HG03460 (cell line): Measurements from ENCODE around the gene STAT5A.
"Not testable (repeated sequence)": the region's sequence is repeated elsewhere in the genome, so short reads cannot be mapped to it uniquely, and the experiment has no call there.

Source experiments
- ATAC-seq: cut with Tn5 transposase; IDR thresholded peaks from one replicate; pipeline ENCODE4 v1.9.1; 2021; ENCODE audit not compliant: unreplicated experiment

Gene STAT5A

DNA sequence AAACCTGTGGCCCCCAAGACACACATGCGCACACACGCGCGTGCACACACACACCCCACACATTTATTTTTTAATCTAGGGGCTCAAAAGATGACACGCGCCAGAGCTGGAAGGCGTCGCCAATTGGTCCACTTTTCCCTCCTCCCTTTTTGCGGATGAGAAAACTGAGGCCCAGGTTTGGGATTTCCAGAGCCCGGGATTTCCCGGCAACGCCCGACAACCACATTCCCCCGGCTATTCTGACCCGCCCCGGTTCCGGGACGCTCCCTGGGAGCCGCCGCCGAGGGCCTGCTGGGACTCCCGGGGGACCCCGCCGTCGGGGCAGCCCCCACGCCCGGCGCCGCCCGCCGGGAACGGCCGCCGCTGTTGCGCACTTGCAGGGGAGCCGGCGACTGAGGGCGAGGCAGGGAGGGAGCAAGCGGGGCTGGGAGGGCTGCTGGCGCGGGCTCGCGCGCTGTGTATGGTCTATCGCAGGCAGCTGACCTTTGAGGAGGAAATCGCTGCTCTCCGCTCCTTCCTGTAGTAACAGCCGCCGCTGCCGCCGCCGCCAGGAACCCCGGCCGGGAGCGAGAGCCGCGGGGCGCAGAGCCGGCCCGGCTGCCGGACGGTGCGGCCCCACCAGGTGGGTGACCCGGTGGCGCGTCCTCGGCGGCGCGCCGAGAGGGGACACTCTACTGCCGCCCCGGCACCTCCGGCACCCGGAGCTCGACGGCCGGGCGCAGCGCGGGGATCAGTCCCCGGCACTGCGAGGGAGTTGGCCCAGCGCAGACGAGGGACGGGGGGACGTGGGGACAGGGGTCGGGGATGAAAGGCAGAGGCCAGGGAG is at the start of gene STAT5A:
Gene STAT5A, plus strand, starts transcription at position 522 of the 826 bp plus-strand sequence. CDS start 914 bp downstream, outside the sequence.
- ATAC-seq = no peak

GRCh38 chr17:42239576-42239975 is 48.7 kb upstream of the STAT5A start:
- not testable (repeated sequence) for ATAC-seq

DNA sequence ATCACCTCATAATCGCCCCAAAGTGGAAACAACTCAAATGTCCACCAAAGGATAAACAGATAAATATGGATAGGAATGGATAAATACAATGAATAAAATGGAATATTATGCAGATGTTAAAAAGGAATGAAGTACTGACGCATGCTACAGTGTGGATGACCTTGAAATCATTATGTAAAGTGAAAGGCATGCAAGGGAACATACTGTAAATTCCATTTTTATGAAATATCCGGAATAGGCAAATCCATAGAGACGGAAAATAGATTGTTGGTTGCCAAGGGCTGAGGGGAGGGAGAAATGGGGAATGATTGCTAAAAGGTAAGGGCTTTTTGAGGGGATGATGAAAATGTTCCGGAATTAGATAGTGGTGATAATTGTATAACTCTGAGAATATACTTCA is 48.1 kb upstream of the STAT5A start:
- ATAC-seq = no peak

DNA sequence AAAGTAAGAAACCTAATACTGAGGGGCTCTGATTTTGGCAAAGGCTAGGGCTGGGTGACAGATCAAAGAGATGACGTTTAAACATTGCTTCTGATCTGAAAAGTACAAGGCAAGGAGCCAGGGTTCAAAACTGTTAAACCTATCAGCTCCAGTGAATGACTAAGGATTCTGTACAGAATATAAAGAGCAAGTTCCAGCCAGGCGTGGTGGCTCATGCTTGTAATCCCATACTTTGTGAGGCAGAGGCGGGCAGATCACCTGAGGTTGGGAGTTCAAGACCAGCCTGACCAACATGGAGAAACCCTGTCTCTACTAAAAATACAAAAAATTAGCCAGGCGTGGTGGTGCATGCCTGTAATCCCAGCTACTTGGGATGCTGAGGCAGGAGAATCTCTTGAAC is 47.4 kb upstream of the STAT5A start:
- ATAC-seq = not testable (repeated sequence)

DNA sequence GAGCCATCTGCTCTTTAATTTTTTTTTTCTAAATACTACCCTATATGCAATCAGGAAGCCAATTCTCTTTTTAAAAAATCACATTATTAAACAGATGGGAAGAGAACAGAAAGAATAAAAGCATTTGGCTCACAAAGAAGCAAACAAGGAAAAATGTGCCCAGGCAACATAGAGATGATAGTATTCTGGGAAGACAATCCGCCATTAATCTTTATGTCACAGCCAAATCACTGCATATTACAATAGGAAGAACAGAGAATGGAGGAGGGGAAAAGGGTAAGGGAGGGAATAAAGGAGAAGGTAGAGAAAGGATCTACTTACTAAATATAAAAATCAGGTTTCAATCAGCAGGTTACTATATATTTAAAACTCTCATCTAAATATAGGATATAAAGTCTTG is 46.4 kb upstream of the STAT5A start:
- no peak for ATAC-seq

DNA sequence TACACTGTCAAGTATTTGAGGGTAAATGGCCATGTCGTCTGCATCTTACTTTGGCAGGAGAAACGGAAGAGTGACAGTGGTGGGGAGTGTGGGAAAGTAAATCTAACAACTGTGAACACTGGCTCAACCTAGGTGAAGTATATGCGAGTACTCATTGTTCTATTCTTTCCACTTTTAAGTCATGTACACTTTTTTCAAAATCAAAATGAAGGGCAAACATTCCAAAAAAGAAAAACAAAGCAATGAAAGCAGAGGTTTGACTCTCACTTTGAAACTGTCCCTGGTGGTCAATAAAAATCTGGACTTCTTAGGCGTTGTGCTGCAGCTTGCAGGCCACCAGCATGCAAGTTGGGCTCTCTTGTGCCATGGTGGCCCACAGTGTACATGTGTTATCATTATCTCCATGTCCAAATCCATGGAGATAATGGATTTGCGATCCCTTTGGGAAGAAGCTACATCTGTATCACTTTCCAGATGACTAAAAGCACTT is 44.8 kb upstream of the STAT5A start:
- no peak for ATAC-seq

GRCh38 chr17:42244116-42244515 is 44.2 kb upstream of the STAT5A start:
- not testable (repeated sequence) for ATAC-seq

DNA sequence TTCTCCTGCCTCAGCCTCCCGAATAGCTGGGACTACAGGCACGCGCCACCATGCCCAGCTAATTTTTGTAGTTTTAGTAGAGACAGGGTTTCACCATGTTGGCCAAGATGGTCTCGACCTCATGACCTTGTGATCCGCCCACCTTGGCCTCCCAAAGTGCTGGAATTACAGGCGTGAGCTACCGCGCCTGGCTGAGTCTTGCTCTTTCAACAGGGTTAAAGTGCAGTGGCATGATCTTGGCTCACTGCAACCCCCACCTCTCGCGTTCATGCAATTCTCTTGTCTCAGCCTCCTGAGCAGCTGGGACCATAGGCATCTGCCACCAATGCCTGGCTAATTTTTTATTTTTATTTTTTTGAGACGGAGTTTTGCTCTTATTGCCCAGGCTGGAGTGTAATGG is 43.1 kb upstream of the STAT5A start:
- ATAC-seq = not testable (repeated sequence)

GRCh38 chr17:42246515-42246914 is 41.8 kb upstream of the STAT5A start:
- ATAC-seq = no peak

GRCh38 chr17:42247734-42248133 is 40.6 kb upstream of the STAT5A start:
- no peak for ATAC-seq

DNA sequence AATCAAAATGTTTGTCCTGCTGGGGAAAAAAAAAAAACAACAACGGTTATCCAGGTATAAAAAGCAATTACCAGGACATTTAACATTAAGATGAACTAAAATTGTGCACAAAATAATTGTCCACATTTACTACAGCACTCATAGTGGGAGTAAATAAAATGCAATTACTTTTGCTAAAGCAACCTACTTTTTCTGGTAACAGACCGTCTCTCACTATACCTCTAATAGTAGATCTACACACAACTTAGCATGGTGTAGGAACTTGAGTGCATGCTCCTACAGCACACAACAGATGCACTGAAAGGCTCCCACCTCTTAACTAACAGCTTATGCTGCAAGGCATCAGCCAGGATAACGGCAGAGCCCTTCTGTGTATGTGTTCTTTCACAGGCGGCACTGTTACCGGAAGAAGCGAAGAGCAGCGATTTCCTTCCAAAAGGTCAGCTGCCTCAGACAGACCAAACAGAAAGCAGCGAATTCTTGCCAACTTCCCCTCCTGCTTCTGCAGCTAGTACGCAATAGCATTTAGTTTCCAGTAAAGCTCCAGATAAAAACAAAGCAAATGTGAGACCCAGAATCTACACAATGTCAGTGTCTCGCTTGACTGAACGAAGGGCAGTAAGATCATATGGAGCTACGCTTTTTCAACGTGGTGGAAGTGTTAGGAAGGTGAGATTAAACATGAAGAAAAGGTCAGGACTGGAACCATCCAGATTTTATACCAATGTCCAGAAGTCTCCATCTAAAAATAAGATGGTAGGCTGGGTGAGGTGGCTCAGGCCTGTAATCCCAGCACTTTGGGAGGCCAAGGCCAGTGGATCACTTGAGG is 39.7 kb upstream of the STAT5A start:
- ATAC-seq = peak; percentile 79

DNA sequence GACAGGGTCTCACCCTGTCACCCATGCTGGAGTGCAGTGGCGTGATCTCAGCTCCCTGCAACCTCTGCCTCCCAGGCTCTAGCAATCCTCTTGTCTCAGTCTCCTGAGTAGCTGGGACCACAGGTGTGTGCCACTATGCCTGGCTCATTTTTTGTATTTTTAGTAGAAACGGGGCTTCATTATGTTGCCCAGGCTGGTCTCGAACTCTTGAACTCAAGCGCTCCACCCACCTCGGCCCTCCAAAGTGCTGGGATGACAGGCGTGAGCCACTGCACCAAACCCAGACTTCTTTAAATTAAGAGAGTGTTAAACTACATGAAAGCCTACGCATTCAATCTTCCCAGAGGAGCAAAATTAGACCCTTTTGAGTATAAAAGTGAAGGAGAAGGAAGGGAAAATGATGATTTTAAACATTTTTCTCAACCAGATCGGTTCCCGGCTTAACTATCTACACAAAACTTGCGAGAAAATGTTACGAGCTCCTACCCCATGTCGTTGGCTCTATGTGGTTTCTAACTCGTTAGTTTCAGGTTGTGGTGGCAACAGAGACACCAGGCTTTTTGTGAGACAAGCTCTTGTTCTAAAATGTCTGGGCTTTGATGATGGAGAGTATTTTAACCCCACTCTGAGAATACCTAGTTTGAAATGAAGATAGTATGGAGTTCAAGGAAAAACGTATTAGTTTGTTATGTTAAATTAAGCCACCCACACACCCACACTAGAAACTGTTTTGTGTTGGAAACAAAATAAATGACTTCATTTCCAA is 38.4 kb upstream of the STAT5A start:
- ATAC-seq = no peak

- no peak for ATAC-seq
Observed at GRCh38 chr17:42251115-42251514, 37.2 kb upstream of the STAT5A start.

DNA sequence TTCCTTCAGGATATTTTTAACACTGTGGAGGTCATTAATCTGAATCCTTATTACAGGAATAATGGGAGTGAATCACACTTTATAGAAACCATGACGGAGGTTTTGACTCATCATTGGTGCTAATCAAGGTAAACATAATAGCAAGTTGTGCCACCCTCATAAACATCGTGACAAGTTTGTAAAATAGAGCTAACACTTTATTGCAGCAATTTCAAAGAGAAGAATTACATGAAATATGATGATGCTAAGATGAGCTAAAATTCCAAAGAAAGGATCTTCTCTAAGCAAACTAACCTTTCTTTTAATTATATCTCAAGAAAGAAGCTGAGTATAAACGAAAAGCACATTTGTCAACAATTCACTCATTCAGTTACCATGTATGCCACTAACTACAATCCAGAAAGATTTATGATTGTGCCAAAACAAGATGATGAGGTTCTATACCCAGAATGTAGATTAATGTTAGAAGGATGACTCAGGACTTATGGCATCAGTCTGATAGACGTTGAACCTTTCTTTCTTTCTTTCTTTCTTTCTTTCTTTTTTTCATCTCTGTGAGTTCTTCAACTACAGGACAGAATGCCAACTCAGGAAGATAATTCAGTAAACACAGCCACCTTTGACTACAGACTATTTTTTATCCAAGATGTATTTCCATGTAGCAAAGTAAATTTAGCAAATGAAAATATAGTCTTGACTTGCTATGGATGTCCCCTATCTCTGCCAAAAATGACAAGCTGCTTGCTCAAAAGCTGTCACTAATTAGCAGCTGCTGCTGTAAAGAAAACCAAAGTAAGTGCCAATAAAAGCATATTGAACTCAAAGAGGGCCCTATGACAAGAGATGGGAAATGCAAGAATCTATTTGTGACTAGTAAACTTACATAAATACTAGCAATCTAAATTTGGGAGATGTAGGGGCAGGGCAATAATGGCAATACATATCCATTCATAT is 35.4 kb upstream of the STAT5A start:
- no peak for ATAC-seq

DNA sequence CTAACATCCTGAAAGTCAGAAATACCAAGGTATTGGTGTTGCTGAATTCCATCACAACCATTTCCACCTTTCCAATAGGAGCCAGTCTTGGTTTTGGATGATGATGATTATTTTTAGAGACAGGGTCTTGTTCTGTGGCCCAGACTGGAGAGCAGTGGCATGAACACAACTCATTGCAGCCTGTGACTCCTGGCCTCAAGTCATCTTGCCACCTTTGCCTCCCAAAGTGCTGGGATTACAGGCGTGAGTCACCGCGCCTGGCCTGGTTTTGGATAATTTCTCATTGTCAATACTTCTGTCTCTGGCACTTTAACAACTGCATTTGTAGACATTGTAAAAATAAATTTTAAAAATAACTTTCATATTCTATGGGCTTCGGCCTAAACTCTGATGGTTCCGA is 34.7 kb upstream of the STAT5A start:
- ATAC-seq = no peak

DNA sequence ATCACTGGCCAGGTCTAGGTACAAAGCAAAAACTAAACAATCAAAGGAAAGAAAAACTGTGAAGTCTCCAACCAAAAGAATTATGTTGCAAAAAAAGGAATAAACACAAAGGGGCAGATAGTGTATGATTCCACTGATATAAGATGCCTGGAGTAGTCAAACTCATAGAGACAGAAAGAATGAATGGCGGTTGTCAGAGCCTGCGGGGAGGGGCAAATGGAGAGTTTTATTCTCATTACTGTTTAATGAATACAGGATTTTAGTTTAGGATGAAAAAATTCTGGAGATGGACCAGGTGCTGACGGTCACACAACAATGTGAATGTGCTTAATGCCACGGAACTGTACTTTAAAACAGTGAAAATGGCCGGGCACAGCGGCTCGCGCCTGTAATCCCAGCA is 32.9 kb upstream of the STAT5A start:
- ATAC-seq = no peak

DNA sequence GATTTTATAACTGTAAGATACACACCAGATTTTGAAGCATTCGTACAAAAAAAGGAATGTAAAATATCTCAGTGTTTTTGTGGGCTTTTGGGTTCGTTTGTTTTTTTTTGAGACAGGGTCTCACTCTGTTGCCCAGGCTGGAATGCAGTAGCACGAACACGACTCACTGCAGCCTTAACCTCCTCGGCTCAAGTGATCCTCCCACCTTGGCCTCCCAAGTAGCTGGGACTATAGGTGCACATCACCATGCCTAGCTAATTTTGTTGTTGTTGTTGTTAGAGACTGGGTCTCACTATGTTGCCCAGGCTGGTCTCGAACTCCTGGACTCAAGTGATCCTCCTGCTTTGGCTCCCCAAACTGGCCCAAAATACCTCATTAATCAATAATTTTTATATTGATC is 28.0 kb upstream of the STAT5A start:
- ATAC-seq = no peak

DNA sequence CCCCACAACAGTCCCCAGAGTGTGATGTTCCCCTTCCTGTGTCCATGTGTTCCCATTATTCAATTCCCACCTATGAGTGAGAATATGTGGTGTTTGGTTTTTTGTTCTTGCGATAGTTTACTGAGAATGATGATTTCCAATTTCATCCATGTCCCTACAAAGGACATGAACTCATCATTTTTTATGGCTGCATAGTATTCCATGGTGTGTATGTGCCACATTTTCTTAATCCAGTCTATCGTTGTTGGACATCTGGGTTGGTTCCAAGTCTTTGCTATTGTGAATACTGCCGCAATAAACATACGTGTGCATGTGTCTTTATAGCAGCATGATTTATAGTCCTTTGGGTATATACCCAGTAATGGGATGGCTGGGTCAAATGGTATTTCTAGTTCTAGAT is 23.9 kb upstream of the STAT5A start:
- ATAC-seq = not testable (repeated sequence)

- no peak for ATAC-seq
Observed at GRCh38 chr17:42266462-42266861, 21.8 kb upstream of the STAT5A start.
